NCI-H345 (cell line): ENCODE data around the gene SLC25A45.
A peak's percentile ranks its signal among the peaks of the same experiment; 100 is the strongest.

Source experiments
- DNase-seq: peaks from one replicate; lab custom pipeline; 2025; lab: John Stamatoyannopoulos, UW

Gene SLC25A45

DNA sequence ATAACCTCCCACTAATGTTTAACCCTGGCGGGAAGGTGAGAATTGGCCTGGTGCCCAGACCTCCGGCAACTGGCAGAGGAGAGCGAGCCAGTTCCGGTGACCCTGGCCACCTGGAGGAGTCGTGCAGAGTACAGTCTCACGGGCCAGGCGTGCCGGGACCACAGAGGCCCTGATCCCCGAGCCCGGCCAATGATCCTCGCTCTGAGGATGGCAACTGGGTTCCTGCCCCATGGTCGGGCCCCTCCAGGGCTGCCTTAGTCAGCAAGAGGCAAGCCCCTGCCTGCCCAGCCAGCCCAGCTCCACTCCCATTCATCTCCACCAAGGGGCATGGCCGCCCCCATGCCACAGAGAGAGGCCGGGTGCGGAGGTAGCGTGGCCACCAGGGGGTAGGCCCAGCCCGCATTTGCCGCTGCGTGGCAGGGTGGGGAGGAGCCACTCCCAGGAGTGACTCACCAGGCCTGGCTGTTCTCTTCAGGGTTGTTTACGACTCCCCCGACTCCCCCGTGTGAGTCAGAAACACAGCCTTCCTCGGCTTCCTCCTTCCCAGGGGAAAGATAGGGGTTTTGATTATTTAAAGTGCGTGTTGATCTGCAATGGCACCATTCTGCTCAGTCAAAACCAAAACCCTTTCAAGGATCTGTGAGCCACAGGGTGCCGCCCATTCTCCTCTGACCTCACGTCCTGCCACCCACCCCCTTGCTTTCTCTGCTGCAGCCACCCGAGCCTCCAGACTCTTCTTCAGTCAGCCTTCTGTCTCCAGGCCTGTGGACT is at the start of gene SLC25A45:
TSS of gene SLC25A45 (minus strand) at position 614 of the 771 bp plus-strand sequence. CDS start 695 bp downstream, outside the sequence.
- peak; percentile 92 for DNase-seq

DNA sequence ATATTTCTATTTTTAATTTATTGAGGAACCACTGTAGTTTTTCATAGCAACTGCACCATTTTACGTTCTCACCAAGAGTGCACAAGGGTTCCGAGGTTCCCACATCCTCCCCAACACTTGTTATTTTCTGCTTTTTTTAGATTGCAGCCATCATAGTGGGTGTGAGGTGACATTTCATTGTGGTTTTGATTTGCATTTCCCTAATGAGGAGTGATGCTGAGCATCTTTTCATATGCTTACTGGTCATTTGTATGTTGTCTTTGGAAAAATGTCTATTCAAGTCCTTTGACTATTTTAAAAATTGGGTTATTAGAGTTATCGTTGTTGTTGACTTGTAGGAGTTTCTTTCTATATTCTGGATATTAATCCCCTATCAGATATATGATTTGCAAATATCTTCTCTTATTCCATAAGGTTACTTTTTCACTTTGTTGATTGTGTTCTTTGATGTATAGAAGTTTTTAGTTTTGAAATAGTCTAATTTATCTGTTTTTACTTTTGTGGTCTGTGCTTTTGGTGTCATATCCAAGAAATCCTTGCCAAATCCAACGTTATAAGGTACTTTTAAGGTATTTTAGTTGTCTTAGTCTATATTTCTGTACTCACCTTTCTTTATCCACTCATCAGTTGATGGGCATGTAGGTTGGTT is 49.1 kb upstream of the SLC25A45 start:
- DNase-seq, result no peak

- DNase-seq, result no peak
Measured at GRCh38 chr11:65430406-65431217, 48.2 kb upstream of the SLC25A45 start.

GRCh38 chr11:65429724-65430405 is 47.4 kb upstream of the SLC25A45 start:
- no peak for DNase-seq

DNA sequence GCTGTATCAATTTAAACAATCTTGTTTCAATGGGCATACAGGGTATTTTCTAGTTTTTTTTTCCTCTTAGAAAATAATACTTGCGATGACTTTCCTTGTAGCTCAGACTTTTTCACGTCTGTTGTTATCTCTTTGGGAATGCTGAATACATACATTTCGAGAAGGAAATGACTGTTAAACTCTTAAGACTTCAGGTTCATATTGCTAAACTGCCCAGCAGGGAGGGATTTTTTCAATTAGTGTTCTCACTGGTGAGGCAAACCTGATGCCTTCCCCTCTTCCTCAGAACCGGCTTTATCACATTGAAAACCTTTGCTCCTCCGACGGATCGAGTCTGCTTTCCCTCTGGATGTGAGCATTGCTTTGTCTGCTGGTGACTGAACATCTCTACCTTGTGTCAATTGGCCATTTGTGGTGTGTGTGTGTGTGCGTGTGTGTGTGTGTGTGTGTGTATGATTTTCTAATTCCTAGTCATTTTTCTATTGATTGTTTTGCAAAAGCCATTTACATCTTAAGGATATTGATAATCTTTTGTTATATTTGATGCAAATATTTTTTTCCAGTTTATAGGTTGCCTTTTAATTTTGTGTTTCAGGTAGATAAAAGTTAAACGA is 46.7 kb upstream of the SLC25A45 start:
- DNase-seq, result no peak

- no peak for DNase-seq
Measured at GRCh38 chr11:65428578-65429067, 46.2 kb upstream of the SLC25A45 start.

GRCh38 chr11:65427691-65428577 is 45.5 kb upstream of the SLC25A45 start:
- DNase-seq, result no peak

GRCh38 chr11:65426839-65427690 is 44.6 kb upstream of the SLC25A45 start:
- DNase-seq, result no peak

- no peak for DNase-seq
Measured at GRCh38 chr11:65425971-65426838, 43.8 kb upstream of the SLC25A45 start.

GRCh38 chr11:65425105-65425970 is 42.9 kb upstream of the SLC25A45 start:
- no peak for DNase-seq

- DNase-seq, result no peak
Measured at GRCh38 chr11:65424205-65425104, 42.0 kb upstream of the SLC25A45 start.

DNA sequence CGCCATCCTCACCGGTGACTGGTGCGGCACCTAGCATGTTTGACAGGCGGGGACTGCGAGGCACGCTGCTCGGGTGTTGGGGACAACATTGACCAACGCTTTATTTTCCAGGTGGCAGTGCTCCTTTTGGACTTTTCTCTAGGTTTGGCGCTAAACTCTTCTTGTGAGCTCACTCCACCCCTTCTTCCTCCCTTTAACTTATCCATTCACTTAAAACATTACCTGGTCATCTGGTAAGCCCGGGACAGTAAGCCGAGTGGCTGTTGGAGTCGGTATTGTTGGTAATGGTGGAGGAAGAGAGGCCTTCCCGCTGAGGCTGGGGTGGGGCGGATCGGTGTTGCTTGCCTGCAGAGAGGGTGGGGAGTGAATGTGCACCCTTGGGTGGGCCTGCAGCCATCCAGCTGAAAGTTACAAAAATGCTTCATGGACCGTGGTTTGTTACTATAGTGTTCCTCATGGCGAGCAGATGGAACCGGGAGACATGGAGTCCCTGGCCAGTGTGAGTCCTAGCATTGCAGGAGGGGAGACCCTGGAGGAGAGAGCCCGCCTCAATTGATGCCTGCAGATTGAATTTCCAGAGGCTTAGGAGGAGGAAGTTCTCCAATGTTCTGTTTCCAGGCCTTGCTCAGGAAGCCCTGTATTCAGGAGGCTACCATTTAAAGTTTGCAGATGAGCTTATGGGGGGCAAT is 41.2 kb upstream of the SLC25A45 start:
- DNase-seq, result no peak

GRCh38 chr11:65422633-65423515 is 40.4 kb upstream of the SLC25A45 start, which contains the start of gene NEAT1:
Gene NEAT1, plus strand, starts transcription at chr11:65422798.
- DNase-seq, result no peak

- DNase-seq, result no peak
Measured at GRCh38 chr11:65421794-65422632, 39.6 kb upstream of the SLC25A45 start.
